ENCODE results near the gene TBCCD1. TPM values are rescaled to one million over a fixed set of nuclear protein-coding genes. Genes with fewer than 3 reads are reported as not detected.
"Not testable (repeated sequence)": the region's sequence is repeated elsewhere in the genome, so short reads cannot be mapped to it uniquely, and the experiment has no call there.

The TBCCD1 gene
- total and polyA plus RNA-seq, 2 experiments from 2014 or later, result 13.1 to 14.9 TPM

- no peaks in the 10 kb centered on the region for H3K9me2 ChIP-seq (replicated peaks; ENCODE audit: insufficient read depth)
- H3K4me2 ChIP-seq, result no peak overlapping the region
- no peak for DNase-seq (ENCODE audit: low spot score)
- no peaks in the 10 kb centered on the region for H3K36me3 ChIP-seq (replicated peaks; ENCODE audit: insufficient read depth, low read depth)
- H3K79me2 ChIP-seq, result no peaks in the 10 kb centered on the region
- no peaks in the 10 kb centered on the region for H4K20me1 ChIP-seq (ENCODE audit: insufficient read depth, poor library complexity, severe bottlenecking)
- H3K9me3 ChIP-seq (ENCODE audit: low read depth), result no peaks in the 10 kb centered on the region
- no peaks in the 10 kb centered on the region for H3K27me3 ChIP-seq
- H3K4me3 ChIP-seq, result no peak overlapping the region
- H2AFZ ChIP-seq, result no peak overlapping the region
- no peaks in the 10 kb centered on the region for H3K4me1 ChIP-seq (ENCODE audit: insufficient read depth)
- 72% methylated on average over 6 of the region's 6 CpGs for WGBS (ENCODE audit: low lambda C conversion rate, missing lambda C conversion rate)
- TF ChIP-seq EZH2 (IDR thresholded peaks at IDR 0.05; ENCODE audit: borderline replicate concordance), result no peak
- no peak for TF ChIP-seq CTCF (IDR thresholded peaks at IDR 0.05; ENCODE audit: poor library complexity)
- no peak for TF ChIP-seq EZH2phosphoT487 (IDR thresholded peaks at IDR 0.05; ENCODE audit: low read depth, severe bottlenecking, unreplicated experiment)
- no peak overlapping the region for H3K27ac ChIP-seq
Measured at GRCh38 chr3:186502966-186503712, 64.0 kb downstream of the TBCCD1 start.

GRCh38 chr3:186502138-186502948 is 64.8 kb downstream of the TBCCD1 start:
- H4K20me1 ChIP-seq (ENCODE audit: insufficient read depth, poor library complexity, severe bottlenecking), result no peaks in the 10 kb centered on the region
- DNase-seq (ENCODE audit: low spot score), result no peak
- H3K27me3 ChIP-seq, result no peaks in the 10 kb centered on the region
- no peaks in the 10 kb centered on the region for H3K79me2 ChIP-seq
- 43% methylated on average over 5 of the region's 5 CpGs for WGBS (ENCODE audit: low lambda C conversion rate, missing lambda C conversion rate)
- H3K9me2 ChIP-seq (replicated peaks; ENCODE audit: insufficient read depth), result no peaks in the 10 kb centered on the region
- H2AFZ ChIP-seq, result no peak overlapping the region
- H3K9me3 ChIP-seq (ENCODE audit: low read depth), result no peaks in the 10 kb centered on the region
- H3K36me3 ChIP-seq (replicated peaks; ENCODE audit: insufficient read depth, low read depth), result no peaks in the 10 kb centered on the region
- TF ChIP-seq EZH2phosphoT487 (IDR thresholded peaks at IDR 0.05; ENCODE audit: low read depth, severe bottlenecking, unreplicated experiment), result no peak
- no peak for TF ChIP-seq CTCF (IDR thresholded peaks at IDR 0.05; ENCODE audit: poor library complexity)
- no peak for TF ChIP-seq EZH2 (IDR thresholded peaks at IDR 0.05; ENCODE audit: borderline replicate concordance)
- no peaks in the 10 kb centered on the region for H3K4me1 ChIP-seq (ENCODE audit: insufficient read depth)
- no peak overlapping the region for H3K4me2 ChIP-seq
- H3K4me3 ChIP-seq, result no peak overlapping the region
- no peak overlapping the region for H3K27ac ChIP-seq

- DNase-seq (ENCODE audit: low spot score); H3K4me1 ChIP-seq (ENCODE audit: insufficient read depth); H3K27ac ChIP-seq; H2AFZ ChIP-seq; H3K36me3 ChIP-seq (replicated peaks; ENCODE audit: insufficient read depth, low read depth); H3K9me3 ChIP-seq (ENCODE audit: low read depth); H3K9me2 ChIP-seq (replicated peaks; ENCODE audit: insufficient read depth); H3K79me2 ChIP-seq; H4K20me1 ChIP-seq (ENCODE audit: insufficient read depth, poor library complexity, severe bottlenecking); H3K4me3 ChIP-seq; H3K27me3 ChIP-seq; H3K4me2 ChIP-seq: not testable (repeated sequence)
- 78% methylated on average over 3 of the region's 3 CpGs for WGBS (ENCODE audit: low lambda C conversion rate, missing lambda C conversion rate)
Measured at GRCh38 chr3:186499949-186500348, 67.2 kb downstream of the TBCCD1 start.

GRCh38 chr3:186498022-186498421 is 69.1 kb downstream of the TBCCD1 start:
- H3K9me3 ChIP-seq (ENCODE audit: low read depth); H2AFZ ChIP-seq; H3K4me2 ChIP-seq; H3K4me1 ChIP-seq (ENCODE audit: insufficient read depth); H3K36me3 ChIP-seq (replicated peaks; ENCODE audit: insufficient read depth, low read depth); H3K79me2 ChIP-seq; H3K27me3 ChIP-seq; DNase-seq (ENCODE audit: low spot score); H3K9me2 ChIP-seq (replicated peaks; ENCODE audit: insufficient read depth); H3K4me3 ChIP-seq; H3K27ac ChIP-seq; H4K20me1 ChIP-seq (ENCODE audit: insufficient read depth, poor library complexity, severe bottlenecking): not testable (repeated sequence)
- WGBS (ENCODE audit: low lambda C conversion rate, missing lambda C conversion rate), result 93% methylated on average over 2 of the region's 2 CpGs
